DOHH2 (cell line): ENCODE results near the gene SCN10A.

Experiments
- EZH2phosphoT487 ChIP-seq: fragments of 200-600 bp; sonication (generic); IDR thresholded peaks from 2 replicates; pipeline ENCODE4 v1.6.1; 2017; ENCODE audit warnings: borderline replicate concordance, mild to moderate bottlenecking, antibody characterized with exemption, low read length, moderate library complexity, mixed read lengths
- TF ChIP-seq, protein P1 (sequence below): fragments of 200-600 bp; sonication (generic); IDR thresholded peaks from one replicate; pipeline ENCODE4 v1.5.1; 2014; ENCODE audit warnings: antibody characterized with exemption, mild to moderate bottlenecking, low read depth, low read length; ENCODE audit not compliant: poor library complexity, severe bottlenecking

- TF ChIP-seq, protein P1, sequence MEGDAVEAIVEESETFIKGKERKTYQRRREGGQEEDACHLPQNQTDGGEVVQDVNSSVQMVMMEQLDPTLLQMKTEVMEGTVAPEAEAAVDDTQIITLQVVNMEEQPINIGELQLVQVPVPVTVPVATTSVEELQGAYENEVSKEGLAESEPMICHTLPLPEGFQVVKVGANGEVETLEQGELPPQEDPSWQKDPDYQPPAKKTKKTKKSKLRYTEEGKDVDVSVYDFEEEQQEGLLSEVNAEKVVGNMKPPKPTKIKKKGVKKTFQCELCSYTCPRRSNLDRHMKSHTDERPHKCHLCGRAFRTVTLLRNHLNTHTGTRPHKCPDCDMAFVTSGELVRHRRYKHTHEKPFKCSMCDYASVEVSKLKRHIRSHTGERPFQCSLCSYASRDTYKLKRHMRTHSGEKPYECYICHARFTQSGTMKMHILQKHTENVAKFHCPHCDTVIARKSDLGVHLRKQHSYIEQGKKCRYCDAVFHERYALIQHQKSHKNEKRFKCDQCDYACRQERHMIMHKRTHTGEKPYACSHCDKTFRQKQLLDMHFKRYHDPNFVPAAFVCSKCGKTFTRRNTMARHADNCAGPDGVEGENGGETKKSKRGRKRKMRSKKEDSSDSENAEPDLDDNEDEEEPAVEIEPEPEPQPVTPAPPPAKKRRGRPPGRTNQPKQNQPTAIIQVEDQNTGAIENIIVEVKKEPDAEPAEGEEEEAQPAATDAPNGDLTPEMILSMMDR = no peak
- TF ChIP-seq EZH2phosphoT487 = no peak
Observed at GRCh38 chr3:38828681-38829080, 12.7 kb upstream of the SCN10A start.
